ENCODE results near the gene KRT82. TPM values are rescaled to one million over a fixed set of nuclear protein-coding genes. Genes with fewer than 3 reads are reported as not detected.

Gene KRT82
- total RNA-seq, 1 donor from 2014 or later = not detected

DNA sequence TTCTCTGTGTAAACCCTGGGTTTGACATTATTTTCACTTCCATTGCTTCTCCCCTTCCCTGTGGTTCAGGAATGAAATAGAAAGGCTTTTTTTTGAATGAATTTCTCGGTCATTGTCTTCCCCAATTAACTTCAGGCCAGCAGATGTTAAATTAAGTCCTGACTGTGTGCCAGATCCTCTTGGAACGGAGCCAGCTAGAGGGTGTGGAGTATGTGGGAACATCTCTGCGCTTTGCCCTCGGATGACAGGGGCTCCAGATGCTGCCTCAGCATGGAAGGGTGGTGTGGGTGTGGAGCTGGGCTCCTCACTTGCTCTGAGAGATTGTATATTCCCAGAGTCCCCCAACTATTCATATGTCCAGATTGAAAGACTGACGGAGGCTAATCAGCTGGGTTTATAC, 51.9 kb downstream of the KRT82 start:
- TF ChIP-seq, protein P1, sequence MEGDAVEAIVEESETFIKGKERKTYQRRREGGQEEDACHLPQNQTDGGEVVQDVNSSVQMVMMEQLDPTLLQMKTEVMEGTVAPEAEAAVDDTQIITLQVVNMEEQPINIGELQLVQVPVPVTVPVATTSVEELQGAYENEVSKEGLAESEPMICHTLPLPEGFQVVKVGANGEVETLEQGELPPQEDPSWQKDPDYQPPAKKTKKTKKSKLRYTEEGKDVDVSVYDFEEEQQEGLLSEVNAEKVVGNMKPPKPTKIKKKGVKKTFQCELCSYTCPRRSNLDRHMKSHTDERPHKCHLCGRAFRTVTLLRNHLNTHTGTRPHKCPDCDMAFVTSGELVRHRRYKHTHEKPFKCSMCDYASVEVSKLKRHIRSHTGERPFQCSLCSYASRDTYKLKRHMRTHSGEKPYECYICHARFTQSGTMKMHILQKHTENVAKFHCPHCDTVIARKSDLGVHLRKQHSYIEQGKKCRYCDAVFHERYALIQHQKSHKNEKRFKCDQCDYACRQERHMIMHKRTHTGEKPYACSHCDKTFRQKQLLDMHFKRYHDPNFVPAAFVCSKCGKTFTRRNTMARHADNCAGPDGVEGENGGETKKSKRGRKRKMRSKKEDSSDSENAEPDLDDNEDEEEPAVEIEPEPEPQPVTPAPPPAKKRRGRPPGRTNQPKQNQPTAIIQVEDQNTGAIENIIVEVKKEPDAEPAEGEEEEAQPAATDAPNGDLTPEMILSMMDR (IDR thresholded peaks at IDR 0.05) = no peak
- TF ChIP-seq POLR2AphosphoS5 (IDR thresholded peaks at IDR 0.05; ENCODE audit: insufficient read depth in 1 of 2, low read depth in 1 of 2) = no peak
- Histone ChIP-seq H3K27me3 (no peaks in the 10 kb centered on the region), H3K27ac (no peak overlapping the region), H3K4me1 (no peaks in the 10 kb centered on the region), H3K36me3 (no peaks in the 10 kb centered on the region), H3K4me3 (no peak overlapping the region), H3K9me3 (no peaks in the 10 kb centered on the region)
- intact Hi-C loops (cut with DNase I) = no loop called here
- no peak for DNase-seq (ENCODE audit: extremely low spot score in 2 of 2)

DNA sequence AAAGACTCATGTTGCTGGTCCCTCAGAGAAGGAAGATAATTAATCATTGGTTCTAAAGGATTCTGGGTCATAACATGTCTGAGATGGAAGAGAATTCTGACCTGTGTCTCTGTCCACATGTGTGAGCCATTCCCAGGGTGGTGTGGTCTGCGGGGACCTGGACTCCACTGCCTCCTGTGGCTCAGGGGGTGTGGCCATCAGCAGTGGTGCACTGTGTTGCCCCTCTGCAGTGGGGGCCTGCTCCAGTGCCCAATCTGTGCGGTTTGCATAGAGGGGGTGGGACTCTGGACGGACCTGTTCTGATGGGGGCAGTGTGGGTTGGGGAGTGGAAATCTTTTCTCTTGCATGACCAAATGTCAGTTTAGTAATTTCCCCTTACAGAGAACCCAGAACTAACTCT, 52.4 kb downstream of the KRT82 start:
- intact Hi-C loops (cut with DNase I) = no loop called here
- DNase-seq (ENCODE audit: extremely low spot score in 2 of 2) = no peak
- H3K4me3 ChIP-seq = no peak overlapping the region
- H3K27ac ChIP-seq = no peak overlapping the region
- no peak for TF ChIP-seq POLR2A (IDR thresholded peaks at IDR 0.05)
- TF ChIP-seq POLR2AphosphoS5 (IDR thresholded peaks at IDR 0.05; ENCODE audit: insufficient read depth in 1 of 2, low read depth in 1 of 2) = no peak
- TF ChIP-seq, protein P1 (IDR thresholded peaks at IDR 0.05) = no peak
- H3K4me1 ChIP-seq = no peaks in the 10 kb centered on the region
- H3K9me3 ChIP-seq = no peaks in the 10 kb centered on the region
- H3K36me3 ChIP-seq = no peaks in the 10 kb centered on the region
- H3K27me3 ChIP-seq = no peaks in the 10 kb centered on the region

DNA sequence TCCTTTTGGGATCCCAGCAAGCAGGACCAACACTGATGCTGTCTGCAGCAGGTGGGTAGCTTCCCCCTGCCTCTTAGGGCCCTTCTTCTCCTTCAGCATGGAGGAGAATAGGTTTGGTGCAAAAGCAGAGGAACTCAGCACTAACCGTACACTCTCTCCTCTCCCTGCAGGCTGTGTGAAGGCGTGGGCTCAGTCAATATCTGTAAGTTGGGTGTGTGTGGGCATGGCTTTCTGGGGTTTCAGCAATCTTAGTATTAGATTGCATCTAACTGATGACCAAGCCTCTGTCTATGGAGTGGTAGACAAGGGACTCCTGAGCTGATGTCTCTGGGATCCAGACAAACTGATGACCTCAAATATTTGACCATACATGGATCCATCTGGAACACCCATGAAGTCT, 53.2 kb downstream of the KRT82 start:
- no peaks in the 10 kb centered on the region for H3K9me3 ChIP-seq
- H3K4me1 ChIP-seq = no peaks in the 10 kb centered on the region
- intact Hi-C loops (cut with DNase I) = no loop called here
- no peak overlapping the region for H3K4me3 ChIP-seq
- no peak overlapping the region for H3K27ac ChIP-seq
- TF ChIP-seq, protein P1 (IDR thresholded peaks at IDR 0.05) = no peak
- no peak for TF ChIP-seq POLR2AphosphoS5 (IDR thresholded peaks at IDR 0.05; ENCODE audit: insufficient read depth in 1 of 2, low read depth in 1 of 2)
- TF ChIP-seq POLR2A (IDR thresholded peaks at IDR 0.05) = no peak
- H3K27me3 ChIP-seq = no peaks in the 10 kb centered on the region
- no peaks in the 10 kb centered on the region for H3K36me3 ChIP-seq
- DNase-seq (ENCODE audit: extremely low spot score in 2 of 2) = no peak

DNA sequence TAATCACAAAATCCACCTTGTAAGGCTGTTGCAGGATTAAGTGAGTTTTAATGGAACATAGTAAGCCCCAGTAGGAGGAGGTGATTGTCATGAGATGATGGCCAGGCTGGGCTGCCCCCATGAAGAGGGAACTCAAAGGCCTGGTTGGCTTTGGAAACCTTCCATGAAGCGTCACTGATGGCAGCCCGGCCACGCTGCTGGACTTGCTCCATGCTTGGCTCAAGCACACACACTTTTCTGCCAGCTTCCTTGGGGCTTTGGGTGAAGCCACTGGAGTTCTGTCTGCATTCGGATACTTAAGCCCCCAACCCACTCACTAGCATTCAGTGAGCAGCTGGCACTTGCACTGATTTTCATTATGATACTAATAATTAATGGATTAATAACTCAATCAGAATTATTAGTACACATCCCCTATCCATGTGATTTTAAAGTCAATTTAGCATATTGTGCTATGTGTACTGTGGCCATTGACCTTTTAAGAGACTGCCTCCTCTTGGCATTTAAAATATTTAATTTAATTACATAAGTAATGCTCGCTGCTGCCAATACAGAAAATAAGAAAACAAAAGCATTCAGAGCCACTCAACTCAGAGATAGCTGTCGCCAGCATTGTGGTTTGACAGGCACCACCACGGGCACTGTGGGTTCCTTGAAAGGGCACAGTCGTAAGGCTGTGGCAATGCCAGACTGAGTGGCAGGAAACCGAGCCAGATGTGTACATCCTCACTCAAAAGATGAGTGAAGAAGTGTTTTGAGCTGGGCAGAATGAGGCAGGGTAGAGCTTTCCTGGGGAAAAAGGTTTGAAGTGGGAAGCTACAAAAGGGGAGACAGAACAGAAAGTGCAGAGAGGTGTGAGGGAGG, 54.7 kb downstream of the KRT82 start:
- H3K27ac ChIP-seq = no peak overlapping the region
- DNase-seq (ENCODE audit: extremely low spot score in 2 of 2) = no peak
- H3K36me3 ChIP-seq = no peaks in the 10 kb centered on the region
- no peaks in the 10 kb centered on the region for H3K4me1 ChIP-seq
- no peaks in the 10 kb centered on the region for H3K27me3 ChIP-seq
- no peak overlapping the region for H3K4me3 ChIP-seq
- intact Hi-C loops (cut with DNase I) = no loop called here
- TF ChIP-seq POLR2A (IDR thresholded peaks at IDR 0.05) = no peak
- TF ChIP-seq, protein P1 (IDR thresholded peaks at IDR 0.05) = no peak
- TF ChIP-seq POLR2AphosphoS5 (IDR thresholded peaks at IDR 0.05; ENCODE audit: insufficient read depth in 1 of 2, low read depth in 1 of 2) = no peak
- H3K9me3 ChIP-seq = no peaks in the 10 kb centered on the region

DNA sequence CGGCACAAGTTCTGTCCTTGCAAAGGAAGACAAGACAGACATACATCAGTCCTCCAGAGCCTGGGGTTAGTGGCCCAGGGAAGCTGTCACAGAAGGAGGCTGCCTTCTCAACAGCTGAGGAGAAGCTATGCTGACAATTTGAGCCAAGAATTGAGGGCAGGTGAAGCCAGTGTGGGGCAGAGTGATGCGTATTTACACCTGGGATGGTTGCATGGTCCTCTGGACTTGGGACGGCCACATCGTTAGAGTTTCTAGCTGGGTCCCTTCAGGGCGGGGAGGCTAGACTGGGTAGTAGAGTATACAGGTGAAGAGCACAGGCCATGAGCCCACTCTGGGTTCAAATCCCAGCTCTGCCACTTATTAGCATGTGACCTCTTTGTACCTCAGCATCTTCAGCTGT, 55.3 kb downstream of the KRT82 start:
- Histone ChIP-seq H3K27me3 (no peaks in the 10 kb centered on the region), H3K4me3 (no peak overlapping the region), H3K9me3 (no peaks in the 10 kb centered on the region), H3K36me3 (no peaks in the 10 kb centered on the region), H3K4me1 (no peaks in the 10 kb centered on the region), H3K27ac (no peak overlapping the region)
- intact Hi-C loops (cut with DNase I) = no loop called here
- no peak for DNase-seq (ENCODE audit: extremely low spot score in 2 of 2)
- TF ChIP-seq, protein P1 (IDR thresholded peaks at IDR 0.05) = no peak
- TF ChIP-seq POLR2AphosphoS5 (IDR thresholded peaks at IDR 0.05; ENCODE audit: insufficient read depth in 1 of 2, low read depth in 1 of 2) (no peak), POLR2A (IDR thresholded peaks at IDR 0.05) (no peak)

All from vagina (tissue), 2 donors.